SK-N-DZ (cell line): ENCODE data around the gene DLGAP4.
"Not testable (repeated sequence)": the region's sequence is repeated elsewhere in the genome, so short reads cannot be mapped to it uniquely, and the experiment has no call there.

Source experiments
- DNase-seq: peaks from one replicate; pipeline ENCODE4 v3.0.0-alpha.2; 2015; ENCODE audit warnings: low spot score

The DLGAP4 gene

GRCh38 chr20:36499211-36499610 lies 193.1 kb downstream of the DLGAP4 start:
- DNase-seq = no peak

- no peak for DNase-seq
Observed at GRCh38 chr20:36499723-36500501, 193.8 kb downstream of the DLGAP4 start.

GRCh38 chr20:36501367-36502006 lies 195.3 kb downstream of the DLGAP4 start:
- DNase-seq = no peak

GRCh38 chr20:36504295-36504694 lies 198.2 kb downstream of the DLGAP4 start:
- no peak for DNase-seq

GRCh38 chr20:36506253-36506652 lies 200.1 kb downstream of the DLGAP4 start:
- no peak for DNase-seq

- DNase-seq = no peak
Observed at GRCh38 chr20:36507746-36508145, 201.6 kb downstream of the DLGAP4 start.

- no peak for DNase-seq
Observed at GRCh38 chr20:36519012-36519719, 213.0 kb downstream of the DLGAP4 start.

GRCh38 chr20:36519944-36520343 lies 213.8 kb downstream of the DLGAP4 start:
- no peak for DNase-seq

GRCh38 chr20:36521526-36521925 lies 215.4 kb downstream of the DLGAP4 start:
- no peak for DNase-seq

- not testable (repeated sequence) for DNase-seq
Observed at GRCh38 chr20:36522412-36522811, 216.3 kb downstream of the DLGAP4 start.

- no peak for DNase-seq
Observed at GRCh38 chr20:36523341-36523740, 217.2 kb downstream of the DLGAP4 start.

- no peak for DNase-seq
Observed at GRCh38 chr20:36525620-36526365, 219.7 kb downstream of the DLGAP4 start.

GRCh38 chr20:36526521-36527011 lies 220.4 kb downstream of the DLGAP4 start:
- DNase-seq = no peak

- no peak for DNase-seq
Observed at GRCh38 chr20:36527331-36528125, 221.4 kb downstream of the DLGAP4 start.

GRCh38 chr20:36528176-36528874 lies 222.2 kb downstream of the DLGAP4 start:
- DNase-seq = no peak

GRCh38 chr20:36528875-36529417 lies 222.8 kb downstream of the DLGAP4 start:
- no peak for DNase-seq

- no peak for DNase-seq
Observed at GRCh38 chr20:36532388-36532787, 226.2 kb downstream of the DLGAP4 start.

GRCh38 chr20:36532822-36533221 lies 226.7 kb downstream of the DLGAP4 start:
- DNase-seq = no peak

- DNase-seq = no peak
Observed at GRCh38 chr20:36538026-36538722, 232.0 kb downstream of the DLGAP4 start.
